ENCODE measurements around the gene AP5B1.

- TF ChIP-seq, protein P1, sequence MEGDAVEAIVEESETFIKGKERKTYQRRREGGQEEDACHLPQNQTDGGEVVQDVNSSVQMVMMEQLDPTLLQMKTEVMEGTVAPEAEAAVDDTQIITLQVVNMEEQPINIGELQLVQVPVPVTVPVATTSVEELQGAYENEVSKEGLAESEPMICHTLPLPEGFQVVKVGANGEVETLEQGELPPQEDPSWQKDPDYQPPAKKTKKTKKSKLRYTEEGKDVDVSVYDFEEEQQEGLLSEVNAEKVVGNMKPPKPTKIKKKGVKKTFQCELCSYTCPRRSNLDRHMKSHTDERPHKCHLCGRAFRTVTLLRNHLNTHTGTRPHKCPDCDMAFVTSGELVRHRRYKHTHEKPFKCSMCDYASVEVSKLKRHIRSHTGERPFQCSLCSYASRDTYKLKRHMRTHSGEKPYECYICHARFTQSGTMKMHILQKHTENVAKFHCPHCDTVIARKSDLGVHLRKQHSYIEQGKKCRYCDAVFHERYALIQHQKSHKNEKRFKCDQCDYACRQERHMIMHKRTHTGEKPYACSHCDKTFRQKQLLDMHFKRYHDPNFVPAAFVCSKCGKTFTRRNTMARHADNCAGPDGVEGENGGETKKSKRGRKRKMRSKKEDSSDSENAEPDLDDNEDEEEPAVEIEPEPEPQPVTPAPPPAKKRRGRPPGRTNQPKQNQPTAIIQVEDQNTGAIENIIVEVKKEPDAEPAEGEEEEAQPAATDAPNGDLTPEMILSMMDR (IDR thresholded peaks at IDR 0.05): no peak
- TF ChIP-seq POLR2A (IDR thresholded peaks at IDR 0.05): no peak
These were observed 6.9 kb downstream of the AP5B1 start for GRCh38 chr11:65773784-65774411.
